Measurements from ENCODE around the gene AP1M1. TPM values are rescaled to one million over a fixed set of nuclear protein-coding genes. Genes with fewer than 3 reads are reported as not detected.

AP1M1 gene
- total and polyA plus RNA-seq, 2 of the 4 experiments (the other 2 are of a cell fraction) = 85.1 to 99.1 TPM

- Histone ChIP-seq H2AK9ac (replicated peaks; ENCODE audit: low read depth, low read length, poor library complexity) (peak overlapping the region; percentile 23), H2BK15ac (ENCODE audit: low read depth, low read length) (no peak overlapping the region), H3K27ac (ENCODE audit: insufficient read depth, low read length) (no peak overlapping the region), H3K18ac (ENCODE audit: low read depth, low read length) (no peak overlapping the region), H3K23ac (ENCODE audit: low read depth, low read length) (no peak overlapping the region), H3K9me3 (ENCODE audit: control insufficient read depth, insufficient read depth, low read length) (no peaks in the 10 kb centered on the region), H2BK20ac (ENCODE audit: low read depth, low read length) (no peak overlapping the region), H3K9ac (ENCODE audit: low read depth, low read length) (no peak overlapping the region), H3K4me3 (ENCODE audit: insufficient read depth, low read depth, low read length) (no peak overlapping the region), H3K4me2 (ENCODE audit: low read depth, low read length) (no peak overlapping the region), H2AFZ (replicated peaks; ENCODE audit: low read length, poor library complexity) (no peak overlapping the region), H4K5ac (ENCODE audit: low read depth, low read length) (no peak overlapping the region), H2AK5ac (ENCODE audit: low read depth, low read length) (no peak overlapping the region), H2BK5ac (ENCODE audit: low read depth, low read length, poor library complexity, severe bottlenecking) (no peak overlapping the region), H3K27me3 (ENCODE audit: control insufficient read depth, insufficient read depth, low read length) (no peaks in the 10 kb centered on the region), H4K20me1 (ENCODE audit: insufficient read depth, low read length) (peaks cover 51% of the 10 kb centered on the region), H2BK120ac (ENCODE audit: low read depth, low read length) (no peak overlapping the region), H3K56ac (ENCODE audit: extremely low read depth, insufficient read depth, low read length) (no peak overlapping the region), H3K4ac (ENCODE audit: low read depth, low read length) (no peak overlapping the region), H3K79me1 (ENCODE audit: low read depth in 1 of 2, low read length in 2 of 2) (peaks cover 18 to 59% of the 10 kb centered on the region in 2 experiments; a peak in 3 of 4 replicates), H3K36me3 (ENCODE audit: control insufficient read depth, insufficient read depth, low read length) (peaks cover 39% of the 10 kb centered on the region), H3K9me1 (ENCODE audit: insufficient read depth, low read length) (peaks cover 24% of the 10 kb centered on the region), H3K4me1 (ENCODE audit: control insufficient read depth, insufficient read depth, low read length) (peaks cover 11% of the 10 kb centered on the region), H4K8ac (ENCODE audit: low read depth in 2 of 2, low read length in 2 of 2) (no peak overlapping the region), H3K14ac (replicated peaks; ENCODE audit: low read depth, low read length) (no peak overlapping the region), H4K91ac (ENCODE audit: insufficient read depth, low read depth, low read length) (no peak overlapping the region)
- POLR2A ChIA-PET (ENCODE audit: unreplicated experiment) = no interaction called here
- ATAC-seq (ENCODE audit: low read depth) (no peak), DNase-seq (peak; percentile 33)
- WGBS, 2 experiments (ENCODE audit: extremely low coverage in 2 of 2, insufficient read length in 1 of 2) = 98% methylated on average over 9 of the region's 20 CpGs; no CpG with 5 or more reads in 1 of the 2 experiments
- dilution Hi-C loops (cut with HindIII; ENCODE audit: low sequenced_read_pairs, unreplicated experiment) = no loop called here
- CTCF ChIA-PET = no interaction called here
- no TSS peak for BruUV-seq (replicated peaks)
- TF ChIP-seq SMC3 (IDR thresholded peaks at IDR 0.05; ENCODE audit: low read depth, low read length) (no peak), MAFK (IDR thresholded peaks at IDR 0.05; ENCODE audit: low read depth, low read length) (no peak), MAZ (IDR thresholded peaks at IDR 0.05; ENCODE audit: borderline replicate concordance, low read depth, low read length) (no peak), FOS (IDR thresholded peaks at IDR 0.05; ENCODE audit: low read depth, low read length) (no peak), CTCF (conservative IDR thresholded peaks at IDR 0.05; ENCODE audit: low read depth, low read length) (no peak), RCOR1 (IDR thresholded peaks at IDR 0.05; ENCODE audit: insufficient replicate concordance, low read length) (no peak), MXI1 (IDR thresholded peaks at IDR 0.05; ENCODE audit: borderline replicate concordance, low read depth, low read length) (no peak), BHLHE40 (IDR thresholded peaks at IDR 0.05; ENCODE audit: low read depth, low read length) (no peak), CEBPB (IDR thresholded peaks at IDR 0.05; ENCODE audit: low read depth, low read length) (peak; percentile 63)
- intact Hi-C loops (cut with micrococcal nuclease) = no loop called here
- in situ Hi-C loops (cut with MboI; ENCODE audit: low sequenced_read_pairs) = no loop called here
Measured at GRCh38 chr19:16200038-16201010, 2.6 kb downstream of the AP1M1 start.

Data from IMR-90 (cell line).